ENCODE measurements around the gene TMEM259. TPM values are rescaled to one million over a fixed set of nuclear protein-coding genes. Genes with fewer than 3 reads are reported as not detected.
A peak's percentile ranks its signal among the peaks of the same experiment; 100 is the strongest.

The TMEM259 gene
- total and polyA plus RNA-seq, 2 donors (not counting 1 experiment from before 2014, with no cell fraction given) = 373 to 607 TPM

DNA sequence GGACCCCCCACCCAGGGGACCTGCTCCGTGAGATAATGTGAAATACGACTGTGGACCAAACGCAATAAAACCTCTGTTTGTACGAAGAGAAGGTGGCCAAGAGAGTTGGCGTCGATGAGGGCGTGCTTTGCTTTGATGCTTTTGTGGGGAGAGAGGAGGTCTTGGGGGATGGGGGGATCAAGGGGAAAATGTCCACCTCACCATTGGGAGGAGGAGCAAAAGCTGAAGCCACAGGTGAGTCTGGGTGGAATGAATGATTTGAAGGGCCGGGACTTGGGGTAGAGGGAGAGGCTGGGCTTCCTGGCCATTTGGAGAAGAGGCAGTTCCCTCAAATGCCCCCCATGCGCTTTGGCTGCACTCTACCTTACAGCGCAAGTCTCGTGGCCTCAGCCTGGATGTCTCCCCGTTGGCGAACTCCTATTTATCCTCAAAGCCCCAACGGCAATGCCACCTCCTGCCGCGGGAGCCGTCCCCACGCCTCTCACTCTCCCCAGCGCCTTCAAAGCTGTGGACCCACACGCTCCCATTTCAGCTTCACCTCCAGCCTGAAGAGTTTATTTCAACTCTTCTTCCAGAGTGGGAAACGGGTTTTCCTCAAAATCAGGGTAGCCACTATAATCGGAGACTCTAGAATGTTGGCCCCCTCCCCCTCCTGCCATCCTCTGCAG lies 18.2 kb upstream of the TMEM259 start:
- ChIA-PET CTCF (interaction anchor here (0.8 to 4.5 kb wide), 10 partner anchors 11 to 227 kb away, joined by 3 to 35 read pairs (median 5); partner anchors contain the start of genes ARHGAP45, CNN2, RNU6-2 and WDR18), POLR2A (interaction anchor here (0.5 to 6.8 kb wide), 21 partner anchors 11 to 1660 kb away, joined by 3 to 91 read pairs (median 5); partner anchors contain the start of genes ARHGAP45, CNN2, RNU6-2 and WDR18)
- H3K4me3 ChIP-seq (ENCODE audit: control extremely low read depth in 1 of 5, extremely low read depth in 1 of 5, insufficient read depth in 1 of 5, low read depth in 2 of 5, low read length in 4 of 5) = peak overlapping the region in 4 of 5 experiments; percentile 23 to 75 (median 55)
- DNase-seq = no peak
- H3K9me3 ChIP-seq (ENCODE audit: control extremely low read depth in 1 of 3, control insufficient read depth in 2 of 3, insufficient read depth in 1 of 3, low read length in 2 of 3) = no peaks in the 10 kb centered on the region
- no peak overlapping the region for H2AFZ ChIP-seq (ENCODE audit: insufficient read depth, low read depth, low read length, poor library complexity, severe bottlenecking)
- Mint-ChIP-seq H3K9me3 (ENCODE audit: insufficient read depth) (no peaks in the 10 kb centered on the region), H3K27ac (peak overlapping the region; percentile 99), H3K27me3 (no peaks in the 10 kb centered on the region), H3K4me3 (peak overlapping the region; percentile 97), H3K4me1 (peaks cover 51% of the 10 kb centered on the region)
- H3K27me3 ChIP-seq (replicated peaks in 1 of 4; ENCODE audit: control extremely low read depth in 1 of 4, control insufficient read depth in 3 of 4, insufficient read depth in 4 of 4, low read length in 3 of 4) = no peaks in the 10 kb centered on the region
- ATAC-seq (ENCODE audit: low read depth) = no peak
- peaks cover 37% of the 10 kb centered on the region for H3K79me2 ChIP-seq (ENCODE audit: control insufficient read depth, insufficient read depth, low read length)
- peak overlapping the region; percentile 85 for H3K9ac ChIP-seq (ENCODE audit: low read length)
- H3K4me2 ChIP-seq (replicated peaks; ENCODE audit: low read depth, low read length, poor library complexity, severe bottlenecking) = peak overlapping the region; percentile 92
- peaks cover 39 to 66% of the 10 kb centered on the region in 2 donors for H3K4me1 ChIP-seq (ENCODE audit: control insufficient read depth in 2 of 2, insufficient read depth in 2 of 2, low read length in 2 of 2)
- peaks cover 55% of the 10 kb centered on the region for H4K20me1 ChIP-seq (ENCODE audit: control insufficient read depth, insufficient read depth, low read length, poor library complexity, severe bottlenecking)
- peak overlapping the region; percentile 81 to 92 for H3K27ac ChIP-seq (ENCODE audit: low read length in 2 of 2)
- no peak for TF ChIP-seq EZH2 (IDR thresholded peaks at IDR 0.05; ENCODE audit: borderline replicate concordance, insufficient read depth, low read depth, low read length, poor library complexity, severe bottlenecking)
- TF ChIP-seq, protein P1, sequence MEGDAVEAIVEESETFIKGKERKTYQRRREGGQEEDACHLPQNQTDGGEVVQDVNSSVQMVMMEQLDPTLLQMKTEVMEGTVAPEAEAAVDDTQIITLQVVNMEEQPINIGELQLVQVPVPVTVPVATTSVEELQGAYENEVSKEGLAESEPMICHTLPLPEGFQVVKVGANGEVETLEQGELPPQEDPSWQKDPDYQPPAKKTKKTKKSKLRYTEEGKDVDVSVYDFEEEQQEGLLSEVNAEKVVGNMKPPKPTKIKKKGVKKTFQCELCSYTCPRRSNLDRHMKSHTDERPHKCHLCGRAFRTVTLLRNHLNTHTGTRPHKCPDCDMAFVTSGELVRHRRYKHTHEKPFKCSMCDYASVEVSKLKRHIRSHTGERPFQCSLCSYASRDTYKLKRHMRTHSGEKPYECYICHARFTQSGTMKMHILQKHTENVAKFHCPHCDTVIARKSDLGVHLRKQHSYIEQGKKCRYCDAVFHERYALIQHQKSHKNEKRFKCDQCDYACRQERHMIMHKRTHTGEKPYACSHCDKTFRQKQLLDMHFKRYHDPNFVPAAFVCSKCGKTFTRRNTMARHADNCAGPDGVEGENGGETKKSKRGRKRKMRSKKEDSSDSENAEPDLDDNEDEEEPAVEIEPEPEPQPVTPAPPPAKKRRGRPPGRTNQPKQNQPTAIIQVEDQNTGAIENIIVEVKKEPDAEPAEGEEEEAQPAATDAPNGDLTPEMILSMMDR (IDR thresholded peaks at IDR 0.05) = no peak
- intact Hi-C loops (cut with micrococcal nuclease) = loop anchor here (2.0 kb wide), 3 partner anchors 30 to 56 kb away; partner anchors contain the start of gene POLR2E
- 56% methylated on average over 17 of the region's 22 CpGs for WGBS (ENCODE audit: insufficient coverage)
- H3K36me3 ChIP-seq (replicated peaks in 1 of 2; ENCODE audit: control extremely low read depth in 1 of 2, control insufficient read depth in 1 of 2, extremely low read depth in 1 of 2, insufficient read depth in 2 of 2, low read length in 1 of 2) = peaks cover 0 to 43% of the 10 kb centered on the region in 2 experiments
